Prostate gland (tissue), 2 donors: ENCODE measurements around the gene SLC66A2.

Source experiments
- CTCF ChIP-seq, 4 experiments: fragments of 200-600 bp in 2 of 4; fragments of 450-650 bp in 2 of 4; sonication (generic) in 2 of 4; IDR thresholded peaks; 1 replicate in 3 of 4; 2 replicates in 1 of 4; pipeline ENCODE4 v1.5.1; 2016 to 2019; ENCODE audit warnings: antibody characterized with exemption in 4 of 4, mild to moderate bottlenecking in 2 of 4, moderate library complexity in 2 of 4
- POLR2A ChIP-seq: fragments of 450-650 bp; IDR thresholded peaks from one replicate; pipeline ENCODE4 v1.6.1; 2016; ENCODE audit warnings: antibody characterized with exemption, mild to moderate bottlenecking

- TF ChIP-seq CTCF (IDR thresholded peaks at IDR 0.05) (no peak), POLR2A (no peak)
Measured at GRCh38 chr18:79853303-79853992, 98.0 kb downstream of the SLC66A2 start.
